NT2/D1 (cell line): ENCODE results near the gene SLC41A3.
"Not testable (repeated sequence)": the region's sequence is repeated elsewhere in the genome, so short reads cannot be mapped to it uniquely, and the experiment has no call there.

ENCODE experiments used
- DNase-seq: peaks from one replicate; pipeline ENCODE4 v3.0.0-alpha.2; 2011; ENCODE audit warnings: low read depth, low spot score
- H3K27me3 ChIP-seq: 2 replicates; pipeline ENCODE4 v1.6.0; 2011; ENCODE audit warnings: mild to moderate bottlenecking; ENCODE audit not compliant: insufficient read length, insufficient read depth
- H3K36me3 ChIP-seq: 2 replicates; pipeline ENCODE4 v1.6.1; 2011; ENCODE audit warnings: mild to moderate bottlenecking, low read length, mixed read lengths; ENCODE audit not compliant: insufficient read depth, insufficient read length
- H3K4me1 ChIP-seq: 2 replicates; pipeline ENCODE4 v1.5.1; 2011; ENCODE audit not compliant: insufficient read depth, insufficient read length
- H3K4me3 ChIP-seq: 2 replicates; pipeline ENCODE4 v1.5.1; 2011; ENCODE audit warnings: low read depth; ENCODE audit not compliant: insufficient read length
- H3K9ac ChIP-seq: 2 replicates; pipeline ENCODE4 v1.6.0; 2011; ENCODE audit warnings: low read depth; ENCODE audit not compliant: insufficient read length
- H3K9me3 ChIP-seq: 2 replicates; pipeline ENCODE4 v1.5.1; 2011; ENCODE audit warnings: mild to moderate bottlenecking, low read length; ENCODE audit not compliant: insufficient read depth
- SUZ12 ChIP-seq: IDR thresholded peaks from 2 replicates; pipeline ENCODE4 v1.6.1; 2011; ENCODE audit not compliant: insufficient read length, insufficient read depth; ENCODE audit errors: extremely low read depth
- YY1 ChIP-seq: IDR thresholded peaks from 2 replicates; pipeline ENCODE4 v1.6.1; 2011; ENCODE audit not compliant: insufficient read length, insufficient read depth
- ZNF274 ChIP-seq: IDR thresholded peaks from 2 replicates; pipeline ENCODE4 v1.6.1; 2011; ENCODE audit warnings: mild to moderate bottlenecking, low read depth, low read length

SLC41A3 gene

GRCh38 chr3:126009181-126009580, 74.7 kb downstream of the SLC41A3 start:
- Histone ChIP-seq H3K27me3 (no peaks in the 10 kb centered on the region), H3K4me3 (no peak overlapping the region), H3K9me3 (no peaks in the 10 kb centered on the region), H3K36me3 (peaks cover 41% of the 10 kb centered on the region), H3K4me1 (no peaks in the 10 kb centered on the region), H3K9ac (no peak overlapping the region)
- no peak for DNase-seq
- TF ChIP-seq ZNF274, result no peak
- no peak for TF ChIP-seq YY1
- no peak for TF ChIP-seq SUZ12

- H3K4me3 ChIP-seq, result no peak overlapping the region
- DNase-seq, result no peak
- H3K4me1 ChIP-seq, result no peaks in the 10 kb centered on the region
- H3K9ac ChIP-seq, result no peak overlapping the region
- peaks cover 41% of the 10 kb centered on the region for H3K36me3 ChIP-seq
- TF ChIP-seq ZNF274 (no peak), YY1 (no peak), SUZ12 (no peak)
- no peaks in the 10 kb centered on the region for H3K27me3 ChIP-seq
- no peaks in the 10 kb centered on the region; the same call in 1 of the 2 replicates for H3K9me3 ChIP-seq
These were observed 75.7 kb downstream of the SLC41A3 start for GRCh38 chr3:126008219-126008618.

- TF ChIP-seq YY1, result no peak
- no peak for TF ChIP-seq ZNF274
- TF ChIP-seq SUZ12, result no peak
- peaks cover 32% of the 10 kb centered on the region for H3K36me3 ChIP-seq
- no peak for DNase-seq
- no peak overlapping the region for H3K4me3 ChIP-seq
- H3K9me3 ChIP-seq, result no peaks in the 10 kb centered on the region; the same call in 1 of the 2 replicates
- H3K27me3 ChIP-seq, result no peaks in the 10 kb centered on the region
- no peak overlapping the region for H3K9ac ChIP-seq
- H3K4me1 ChIP-seq, result no peaks in the 10 kb centered on the region
These were observed 78.0 kb downstream of the SLC41A3 start for GRCh38 chr3:126005951-126006350.

GRCh38 chr3:126004692-126005091, 79.2 kb downstream of the SLC41A3 start:
- TF ChIP-seq YY1 (no peak), ZNF274 (no peak), SUZ12 (no peak)
- DNase-seq, result no peak

GRCh38 chr3:126004217-126004616, 79.7 kb downstream of the SLC41A3 start:
- no peak for TF ChIP-seq SUZ12
- TF ChIP-seq YY1, result no peak
- no peak for TF ChIP-seq ZNF274
- Histone ChIP-seq H3K4me1 (no peaks in the 10 kb centered on the region), H3K4me3 (no peak overlapping the region), H3K27me3 (no peaks in the 10 kb centered on the region), H3K36me3 (peaks cover 28% of the 10 kb centered on the region), H3K9me3 (no peaks in the 10 kb centered on the region; the same call in 1 of the 2 replicates), H3K9ac (no peak overlapping the region)
- no peak for DNase-seq

More at GRCh38 chr3:126004692-126005091, 79.2 kb downstream of the SLC41A3 start:
- Histone ChIP-seq H3K4me3 (no peak overlapping the region), H3K36me3 (peaks cover 28% of the 10 kb centered on the region), H3K4me1 (no peaks in the 10 kb centered on the region), H3K9me3 (no peaks in the 10 kb centered on the region; the same call in 1 of the 2 replicates), H3K27me3 (no peaks in the 10 kb centered on the region), H3K9ac (no peak overlapping the region)

- DNase-seq, result no peak
- TF ChIP-seq SUZ12 (no peak), YY1 (no peak), ZNF274 (no peak)
- Histone ChIP-seq H3K4me1 (no peaks in the 10 kb centered on the region), H3K9me3 (no peaks in the 10 kb centered on the region; the same call in 1 of the 2 replicates), H3K9ac (no peak overlapping the region), H3K36me3 (peaks cover 28% of the 10 kb centered on the region), H3K27me3 (no peaks in the 10 kb centered on the region), H3K4me3 (no peak overlapping the region)
These were observed 80.3 kb downstream of the SLC41A3 start for GRCh38 chr3:126003447-126004190.

GRCh38 chr3:126002189-126002588, 81.7 kb downstream of the SLC41A3 start:
- Histone ChIP-seq H3K36me3 (peaks cover 18% of the 10 kb centered on the region), H3K27me3 (no peaks in the 10 kb centered on the region), H3K9ac (no peak overlapping the region), H3K4me3 (no peak overlapping the region), H3K4me1 (no peaks in the 10 kb centered on the region), H3K9me3 (peaks cover under 1% of the 10 kb centered on the region; the same call in 1 of the 2 replicates)
- TF ChIP-seq YY1 (no peak), SUZ12 (no peak), ZNF274 (no peak)
- DNase-seq, result no peak

- not testable (repeated sequence) for DNase-seq, H3K4me1 ChIP-seq, H3K4me3 ChIP-seq, H3K9ac ChIP-seq, H3K27me3 ChIP-seq, H3K36me3 ChIP-seq
- peaks cover 15% of the 10 kb centered on the region; the same call in 1 of the 2 replicates for H3K9me3 ChIP-seq
These were observed 87.2 kb downstream of the SLC41A3 start for GRCh38 chr3:125996751-125997150.
